SK-N-MC (cell line): ENCODE data around the gene MICU1.

Experiments used
- EZH2 ChIP-seq: fragments of 200-600 bp; sonication (generic); IDR thresholded peaks from one replicate; pipeline ENCODE4 v1.6.1; 2017; ENCODE audit warnings: antibody characterized with exemption
- FOXP2 ChIP-seq: optimal IDR thresholded peaks from 2 replicates; pipeline ENCODE3; 2011; ENCODE audit warnings: mild to moderate bottlenecking, moderate library complexity; ENCODE audit not compliant: insufficient read depth; ENCODE audit errors: extremely low read length, control extremely low read depth
- POLR2AphosphoS5 ChIP-seq: IDR thresholded peaks from 2 replicates; pipeline ENCODE4 v1.6.1; 2012; ENCODE audit warnings: mild to moderate bottlenecking, low read depth, low read length, borderline replicate concordance

DNA sequence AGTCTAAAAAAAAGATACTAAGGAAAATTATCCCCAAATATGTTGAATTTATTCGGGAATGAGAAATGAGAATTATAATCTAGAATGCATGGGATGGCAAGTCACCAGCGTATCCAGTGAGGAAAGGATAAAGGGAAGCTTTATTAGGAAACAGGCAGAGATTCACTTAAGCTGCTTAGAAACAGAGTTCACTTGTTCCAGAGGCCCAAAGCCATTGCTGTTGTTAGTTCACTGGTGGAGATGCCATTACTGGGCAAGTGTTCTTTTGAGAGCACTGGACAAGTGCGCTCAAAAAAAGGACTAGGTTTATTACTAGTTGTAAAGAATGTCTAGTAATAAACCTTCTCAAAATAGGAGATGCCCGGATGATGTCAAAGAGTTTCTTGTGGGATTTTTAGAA lies 51.2 kb downstream of the MICU1 start:
- TF ChIP-seq POLR2AphosphoS5: no peak
- TF ChIP-seq EZH2: no peak
- no peak for TF ChIP-seq FOXP2
